ENCODE measurements around the gene ABCB6. TPM values are rescaled to one million over a fixed set of nuclear protein-coding genes. Genes with fewer than 3 reads are reported as not detected.

The ABCB6 gene
- total and polyA plus RNA-seq, 5 experiments from 2014 or later = 1.6 to 12.9 (median 4.9) TPM

GRCh38 chr2:219220652-219221402 lies 2.1 kb upstream of the ABCB6 start:
- ATAC-seq = no peak
- Mint-ChIP-seq H3K9me3 (no peaks in the 10 kb centered on the region), H3K4me1 (peaks cover 19 to 40% (median 32%) of the 10 kb centered on the region in 4 donors), H3K27me3 (no peaks in the 10 kb centered on the region), H3K27ac (peak overlapping the region in 1 of 10 donors; percentile 34), H3K4me3 (peak overlapping the region in 1 of 10 donors; percentile 75), H3K36me3 (peaks cover 4 to 56% (median 21%) of the 10 kb centered on the region in 3 donors)
- no peak for DNase-seq
- POLR2A ChIA-PET = interaction anchor here (1.4 to 3.9 kb wide), 3 partner anchors 9 to 30 kb away, joined by 7 to 62 read pairs (median 9); partner anchors contain the start of genes ANKZF1, ATG9A, TUBA4A and TUBA4B

GRCh38 chr2:219219784-219220532 lies 1.2 kb upstream of the ABCB6 start:
- Mint-ChIP-seq H3K4me3 (peak overlapping the region in 9 of 10 donors; percentile 4 to 91 (median 53)), H3K27ac (peak overlapping the region in 5 of 10 donors; percentile 14 to 89 (median 52)), H3K36me3 (peaks cover 4 to 48% (median 16%) of the 10 kb centered on the region in 3 donors), H3K4me1 (peaks cover 19 to 35% (median 30%) of the 10 kb centered on the region in 4 donors), H3K27me3 (no peaks in the 10 kb centered on the region), H3K9me3 (no peaks in the 10 kb centered on the region)
- DNase-seq (no peak), ATAC-seq (no peak)
- POLR2A ChIA-PET = interaction anchor here (1.4 to 5.0 kb wide), 6 partner anchors 8 to 43 kb away, joined by 7 to 62 read pairs (median 24); partner anchors contain the start of genes ANKZF1, ATG9A, CNPPD1 and GLB1L

GRCh38 chr2:219218217-219218731 lies 484 bp downstream of the ABCB6 start:
- H3K4me3 Mint-ChIP-seq = peak overlapping the region; percentile 75 to 91 (median 82)
- peak in 2 of 10 donors; percentile 21 to 33 for DNase-seq
- H3K36me3 Mint-ChIP-seq = peaks cover 0 to 42% (median 6%) of the 10 kb centered on the region in 3 donors
- H3K27ac Mint-ChIP-seq = peak overlapping the region; percentile 17 to 87 (median 74)
- H3K27me3 Mint-ChIP-seq = no peaks in the 10 kb centered on the region
- H3K9me3 Mint-ChIP-seq = no peaks in the 10 kb centered on the region
- peaks cover 17 to 31% (median 26%) of the 10 kb centered on the region in 4 donors for H3K4me1 Mint-ChIP-seq
- POLR2A ChIA-PET = interaction anchor here (0.6 to 5.0 kb wide), 11 partner anchors 10 to 964 kb away, joined by 3 to 62 read pairs (median 6); partner anchors contain the start of genes ANKZF1, ATG9A, CNPPD1 and DNPEP
- peak; percentile 49 to 52 for ATAC-seq

- no peak for DNase-seq
- H3K27ac Mint-ChIP-seq = peak overlapping the region in 2 of 10 donors; percentile 20 to 47
- peaks cover 0 to 25% (median 4%) of the 10 kb centered on the region in 3 donors for H3K36me3 Mint-ChIP-seq
- no peaks in the 10 kb centered on the region for H3K9me3 Mint-ChIP-seq
- no peak for ATAC-seq
- peaks cover 15 to 38% (median 26%) of the 10 kb centered on the region in 4 donors for H3K4me1 Mint-ChIP-seq
- no peaks in the 10 kb centered on the region for H3K27me3 Mint-ChIP-seq
- POLR2A ChIA-PET = interaction anchor here (0.9 to 5.0 kb wide), 5 partner anchors 9 to 40 kb away, joined by 3 to 50 read pairs (median 18); partner anchors contain the start of genes ANKZF1, ATG9A, CNPPD1 and TUBA4A
- peak overlapping the region in 3 of 10 donors; percentile 12 to 40 (median 20) for H3K4me3 Mint-ChIP-seq
Observed at GRCh38 chr2:219216535-219216915, 2.2 kb downstream of the ABCB6 start.

- H3K27me3 Mint-ChIP-seq = no peaks in the 10 kb centered on the region
- POLR2A ChIA-PET = interaction anchor here (0.9 to 5.0 kb wide), 5 partner anchors 8 to 39 kb away, joined by 3 to 50 read pairs (median 18); partner anchors contain the start of genes ANKZF1, ATG9A, CNPPD1 and TUBA4A
- H3K36me3 Mint-ChIP-seq = peaks cover 0 to 21% (median 1%) of the 10 kb centered on the region in 3 donors
- ATAC-seq (no peak), DNase-seq (peak in 1 of 10 donors; percentile 51)
- peak overlapping the region in 1 of 10 donors; percentile 20 for H3K4me3 Mint-ChIP-seq
- H3K27ac Mint-ChIP-seq = peak overlapping the region in 2 of 10 donors; percentile 8 to 14
- H3K4me1 Mint-ChIP-seq = peaks cover 17 to 40% (median 31%) of the 10 kb centered on the region in 4 donors
- H3K9me3 Mint-ChIP-seq = no peaks in the 10 kb centered on the region
Observed at GRCh38 chr2:219215871-219216534, 2.8 kb downstream of the ABCB6 start.

GRCh38 chr2:219214786-219215185 lies 4.0 kb downstream of the ABCB6 start:
- POLR2A ChIA-PET = interaction anchor here (1.1 to 9.9 kb wide), 5 partner anchors 9 to 64 kb away, joined by 3 to 134 read pairs (median 10); partner anchors contain the start of genes CNPPD1, DNAJB2, NHEJ1 and TUBA4A

GRCh38 chr2:219214141-219214540 lies 4.6 kb downstream of the ABCB6 start:
- Mint-ChIP-seq H3K27ac (peak overlapping the region in 1 of 10 donors; percentile 68), H3K4me1 (peaks cover 21 to 48% (median 40%) of the 10 kb centered on the region in 4 donors)
- POLR2A ChIA-PET = interaction anchor here (1.1 to 23.9 kb wide), 6 partner anchors 8 to 65 kb away, joined by 3 to 674 read pairs (median 8); partner anchors contain the start of genes CNPPD1, DNAJB2, GLB1L and NHEJ1

More at GRCh38 chr2:219214786-219215185, 4.0 kb downstream of the ABCB6 start:
- Mint-ChIP-seq H3K9me3 (no peaks in the 10 kb centered on the region), H3K4me3 (no peak overlapping the region), H3K4me1 (peaks cover 20 to 48% (median 39%) of the 10 kb centered on the region in 4 donors), H3K36me3 (peaks cover 0 to 12% (median 0%) of the 10 kb centered on the region in 3 donors), H3K27me3 (no peaks in the 10 kb centered on the region), H3K27ac (peak overlapping the region in 1 of 10 donors; percentile 27)
- no peak for ATAC-seq
- no peak for DNase-seq

GRCh38 chr2:219213486-219214071 lies 5.2 kb downstream of the ABCB6 start:
- POLR2A ChIA-PET = interaction anchor here (1.4 to 23.9 kb wide), 5 partner anchors 31 to 65 kb away, joined by 3 to 674 read pairs (median 10); partner anchors contain the start of genes CNPPD1, DNAJB2, GLB1L and NHEJ1
- ATAC-seq (no peak), DNase-seq (no peak)
- peak overlapping the region in 2 of 10 donors; percentile 22 to 79 for H3K27ac Mint-ChIP-seq
- no peaks in the 10 kb centered on the region for H3K9me3 Mint-ChIP-seq
- no peaks in the 10 kb centered on the region for H3K27me3 Mint-ChIP-seq
- peaks cover 0 to 20% (median 0%) of the 10 kb centered on the region in 3 donors for H3K36me3 Mint-ChIP-seq
- H3K4me3 Mint-ChIP-seq = peak overlapping the region in 1 of 10 donors; percentile 41
- peaks cover 21 to 50% (median 44%) of the 10 kb centered on the region in 4 donors for H3K4me1 Mint-ChIP-seq

More at GRCh38 chr2:219214141-219214540, 4.6 kb downstream of the ABCB6 start:
- H3K36me3 Mint-ChIP-seq = peaks cover 0 to 15% (median 0%) of the 10 kb centered on the region in 3 donors
- H3K9me3 Mint-ChIP-seq = no peaks in the 10 kb centered on the region
- DNase-seq (no peak), ATAC-seq (no peak)
- H3K27me3 Mint-ChIP-seq = no peaks in the 10 kb centered on the region
- no peak overlapping the region for H3K4me3 Mint-ChIP-seq

- H3K9me3 Mint-ChIP-seq = no peaks in the 10 kb centered on the region
- DNase-seq (peak in 1 of 10 donors; percentile 38), ATAC-seq (no peak)
- peaks cover 0 to 26% (median 3%) of the 10 kb centered on the region in 3 donors for H3K36me3 Mint-ChIP-seq
- no peaks in the 10 kb centered on the region for H3K27me3 Mint-ChIP-seq
- POLR2A ChIA-PET = interaction anchor here (1.4 to 23.9 kb wide), 6 partner anchors 32 to 66 kb away, joined by 3 to 674 read pairs (median 18); partner anchors contain the start of genes CNPPD1, DNAJB2, GLB1L and NHEJ1
- H3K4me3 Mint-ChIP-seq = no peak overlapping the region
- peaks cover 24 to 55% (median 47%) of the 10 kb centered on the region in 4 donors for H3K4me1 Mint-ChIP-seq
- peak overlapping the region in 2 of 10 donors; percentile 22 to 79 for H3K27ac Mint-ChIP-seq
Observed at GRCh38 chr2:219213026-219213415, 5.7 kb downstream of the ABCB6 start.

- H3K27ac Mint-ChIP-seq = peak overlapping the region; percentile 87 to 98 (median 95)
- peaks cover 20 to 57% (median 50%) of the 10 kb centered on the region in 4 donors for H3K4me1 Mint-ChIP-seq
- H3K4me3 Mint-ChIP-seq = peak overlapping the region in 9 of 10 donors; percentile 63 to 85 (median 72)
- DNase-seq (peak in 1 of 10 donors; percentile 37), ATAC-seq (no peak)
- no peaks in the 10 kb centered on the region for H3K9me3 Mint-ChIP-seq
- H3K36me3 Mint-ChIP-seq = peaks cover 0 to 30% (median 3%) of the 10 kb centered on the region in 3 donors
- H3K27me3 Mint-ChIP-seq = no peaks in the 10 kb centered on the region
- POLR2A ChIA-PET = interaction anchor here (0.9 to 23.9 kb wide), 10 partner anchors 13 to 84 kb away, joined by 3 to 674 read pairs (median 6); partner anchors contain the start of genes ANKZF1, ATG9A, CNPPD1 and GLB1L
Observed at GRCh38 chr2:219210886-219211362, 7.8 kb downstream of the ABCB6 start.
